ENCODE data around the gene TCF19. TPM values are rescaled to one million over a fixed set of nuclear protein-coding genes. Genes with fewer than 3 reads are reported as not detected.
A peak's percentile ranks its signal among the peaks of the same experiment; 100 is the strongest.

TCF19 gene
- total and polyA plus RNA-seq, 10 of the 15 experiments (the other 5 are each of a cell fraction or from before 2014, with no cell fraction given): 7.7 to 103 (median 53.3) TPM

DNA sequence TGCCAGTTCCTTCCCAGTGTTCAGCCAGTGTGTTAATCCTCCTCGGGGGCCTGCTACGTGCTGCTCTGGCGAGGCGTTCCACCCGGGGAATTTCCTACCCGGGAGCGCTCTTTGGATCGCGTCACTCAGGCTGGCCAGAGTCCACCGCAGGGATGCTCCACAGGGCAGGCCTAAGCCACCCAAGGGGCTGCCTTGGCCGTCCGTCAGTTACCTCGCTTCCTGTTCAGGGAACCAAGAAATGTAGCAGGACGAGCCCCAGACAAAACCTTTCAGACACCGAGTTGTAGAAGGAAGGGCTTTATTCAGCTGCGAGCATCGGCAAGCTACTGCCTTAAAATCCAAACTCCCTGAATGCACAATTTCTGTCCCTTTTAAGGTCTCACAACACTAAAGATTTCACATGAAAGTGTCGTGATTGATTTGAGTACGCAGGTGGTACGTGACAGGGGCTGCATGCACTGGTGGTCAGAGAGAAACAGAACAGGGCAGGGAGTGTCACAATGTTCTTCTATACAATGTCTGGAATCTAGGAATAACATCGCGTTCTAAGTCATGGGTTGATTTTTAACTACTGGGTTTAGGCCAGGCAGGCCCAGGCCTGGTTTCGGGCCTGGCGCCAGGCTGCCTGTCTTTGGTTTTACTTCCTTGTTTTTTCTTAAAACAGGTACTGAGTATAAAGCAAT, 27.8 kb downstream of the TCF19 start (continued):
- TF ChIP-seq, protein P1, sequence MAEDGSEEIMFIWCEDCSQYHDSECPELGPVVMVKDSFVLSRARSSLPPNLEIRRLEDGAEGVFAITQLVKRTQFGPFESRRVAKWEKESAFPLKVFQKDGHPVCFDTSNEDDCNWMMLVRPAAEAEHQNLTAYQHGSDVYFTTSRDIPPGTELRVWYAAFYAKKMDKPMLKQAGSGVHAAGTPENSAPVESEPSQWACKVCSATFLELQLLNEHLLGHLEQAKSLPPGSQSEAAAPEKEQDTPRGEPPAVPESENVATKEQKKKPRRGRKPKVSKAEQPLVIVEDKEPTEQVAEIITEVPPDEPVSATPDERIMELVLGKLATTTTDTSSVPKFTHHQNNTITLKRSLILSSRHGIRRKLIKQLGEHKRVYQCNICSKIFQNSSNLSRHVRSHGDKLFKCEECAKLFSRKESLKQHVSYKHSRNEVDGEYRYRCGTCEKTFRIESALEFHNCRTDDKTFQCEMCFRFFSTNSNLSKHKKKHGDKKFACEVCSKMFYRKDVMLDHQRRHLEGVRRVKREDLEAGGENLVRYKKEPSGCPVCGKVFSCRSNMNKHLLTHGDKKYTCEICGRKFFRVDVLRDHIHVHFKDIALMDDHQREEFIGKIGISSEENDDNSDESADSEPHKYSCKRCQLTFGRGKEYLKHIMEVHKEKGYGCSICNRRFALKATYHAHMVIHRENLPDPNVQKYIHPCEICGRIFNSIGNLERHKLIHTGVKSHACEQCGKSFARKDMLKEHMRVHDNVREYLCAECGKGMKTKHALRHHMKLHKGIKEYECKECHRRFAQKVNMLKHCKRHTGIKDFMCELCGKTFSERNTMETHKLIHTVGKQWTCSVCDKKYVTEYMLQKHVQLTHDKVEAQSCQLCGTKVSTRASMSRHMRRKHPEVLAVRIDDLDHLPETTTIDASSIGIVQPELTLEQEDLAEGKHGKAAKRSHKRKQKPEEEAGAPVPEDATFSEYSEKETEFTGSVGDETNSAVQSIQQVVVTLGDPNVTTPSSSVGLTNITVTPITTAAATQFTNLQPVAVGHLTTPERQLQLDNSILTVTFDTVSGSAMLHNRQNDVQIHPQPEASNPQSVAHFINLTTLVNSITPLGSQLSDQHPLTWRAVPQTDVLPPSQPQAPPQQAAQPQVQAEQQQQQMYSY (CRISPR knock-in tag; IDR thresholded peaks at IDR 0.05): no peak
- TF ChIP-seq ZNF622 (IDR thresholded peaks at IDR 0.05) (no peak), ASH2L (IDR thresholded peaks at IDR 0.05; ENCODE audit: borderline replicate concordance, low read depth) (no peak), SUZ12 (IDR thresholded peaks at IDR 0.05; ENCODE audit: unreplicated experiment) (no peak), MEF2B (IDR thresholded peaks at IDR 0.05; ENCODE audit: partially characterized antibody, poor library complexity, severe bottlenecking) (no peak), TAF1 (IDR thresholded peaks at IDR 0.05; ENCODE audit: borderline replicate concordance, low read depth, low read length) (no peak), POU2F2 (IDR thresholded peaks at IDR 0.05; ENCODE audit: borderline replicate concordance, low read depth, low read length) (no peak), MTA3 (IDR thresholded peaks at IDR 0.05; ENCODE audit: borderline replicate concordance, low read length) (no peak), HSF1 (IDR thresholded peaks at IDR 0.05; ENCODE audit: low read depth, low read length) (no peak), NR2C2 (IDR thresholded peaks at IDR 0.05; ENCODE audit: borderline replicate concordance, control insufficient read depth, insufficient read length, low read depth) (no peak), RELA (IDR thresholded peaks at IDR 0.05; ENCODE audit: borderline replicate concordance, partially characterized antibody) (no peak), CREB1 (IDR thresholded peaks at IDR 0.05; ENCODE audit: low read depth) (no peak), SP1 (IDR thresholded peaks at IDR 0.05; ENCODE audit: low read depth, low read length) (no peak), RBBP5 (conservative IDR thresholded peaks at IDR 0.05) (no peak)
- TF ChIP-seq, protein P2, sequence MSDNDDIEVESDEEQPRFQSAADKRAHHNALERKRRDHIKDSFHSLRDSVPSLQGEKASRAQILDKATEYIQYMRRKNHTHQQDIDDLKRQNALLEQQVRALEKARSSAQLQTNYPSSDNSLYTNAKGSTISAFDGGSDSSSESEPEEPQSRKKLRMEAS (IDR thresholded peaks at IDR 0.05; ENCODE audit: low read depth, low read length): no peak
- TF ChIP-seq, protein P3, sequence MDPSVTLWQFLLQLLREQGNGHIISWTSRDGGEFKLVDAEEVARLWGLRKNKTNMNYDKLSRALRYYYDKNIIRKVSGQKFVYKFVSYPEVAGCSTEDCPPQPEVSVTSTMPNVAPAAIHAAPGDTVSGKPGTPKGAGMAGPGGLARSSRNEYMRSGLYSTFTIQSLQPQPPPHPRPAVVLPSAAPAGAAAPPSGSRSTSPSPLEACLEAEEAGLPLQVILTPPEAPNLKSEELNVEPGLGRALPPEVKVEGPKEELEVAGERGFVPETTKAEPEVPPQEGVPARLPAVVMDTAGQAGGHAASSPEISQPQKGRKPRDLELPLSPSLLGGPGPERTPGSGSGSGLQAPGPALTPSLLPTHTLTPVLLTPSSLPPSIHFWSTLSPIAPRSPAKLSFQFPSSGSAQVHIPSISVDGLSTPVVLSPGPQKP (IDR thresholded peaks at IDR 0.05; ENCODE audit: low read depth, low read length): no peak
- TF ChIP-seq, protein P4, sequence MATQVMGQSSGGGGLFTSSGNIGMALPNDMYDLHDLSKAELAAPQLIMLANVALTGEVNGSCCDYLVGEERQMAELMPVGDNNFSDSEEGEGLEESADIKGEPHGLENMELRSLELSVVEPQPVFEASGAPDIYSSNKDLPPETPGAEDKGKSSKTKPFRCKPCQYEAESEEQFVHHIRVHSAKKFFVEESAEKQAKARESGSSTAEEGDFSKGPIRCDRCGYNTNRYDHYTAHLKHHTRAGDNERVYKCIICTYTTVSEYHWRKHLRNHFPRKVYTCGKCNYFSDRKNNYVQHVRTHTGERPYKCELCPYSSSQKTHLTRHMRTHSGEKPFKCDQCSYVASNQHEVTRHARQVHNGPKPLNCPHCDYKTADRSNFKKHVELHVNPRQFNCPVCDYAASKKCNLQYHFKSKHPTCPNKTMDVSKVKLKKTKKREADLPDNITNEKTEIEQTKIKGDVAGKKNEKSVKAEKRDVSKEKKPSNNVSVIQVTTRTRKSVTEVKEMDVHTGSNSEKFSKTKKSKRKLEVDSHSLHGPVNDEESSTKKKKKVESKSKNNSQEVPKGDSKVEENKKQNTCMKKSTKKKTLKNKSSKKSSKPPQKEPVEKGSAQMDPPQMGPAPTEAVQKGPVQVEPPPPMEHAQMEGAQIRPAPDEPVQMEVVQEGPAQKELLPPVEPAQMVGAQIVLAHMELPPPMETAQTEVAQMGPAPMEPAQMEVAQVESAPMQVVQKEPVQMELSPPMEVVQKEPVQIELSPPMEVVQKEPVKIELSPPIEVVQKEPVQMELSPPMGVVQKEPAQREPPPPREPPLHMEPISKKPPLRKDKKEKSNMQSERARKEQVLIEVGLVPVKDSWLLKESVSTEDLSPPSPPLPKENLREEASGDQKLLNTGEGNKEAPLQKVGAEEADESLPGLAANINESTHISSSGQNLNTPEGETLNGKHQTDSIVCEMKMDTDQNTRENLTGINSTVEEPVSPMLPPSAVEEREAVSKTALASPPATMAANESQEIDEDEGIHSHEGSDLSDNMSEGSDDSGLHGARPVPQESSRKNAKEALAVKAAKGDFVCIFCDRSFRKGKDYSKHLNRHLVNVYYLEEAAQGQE (IDR thresholded peaks at IDR 0.05; ENCODE audit: low read depth, low read length): no peak
- TF ChIP-seq, protein P5, sequence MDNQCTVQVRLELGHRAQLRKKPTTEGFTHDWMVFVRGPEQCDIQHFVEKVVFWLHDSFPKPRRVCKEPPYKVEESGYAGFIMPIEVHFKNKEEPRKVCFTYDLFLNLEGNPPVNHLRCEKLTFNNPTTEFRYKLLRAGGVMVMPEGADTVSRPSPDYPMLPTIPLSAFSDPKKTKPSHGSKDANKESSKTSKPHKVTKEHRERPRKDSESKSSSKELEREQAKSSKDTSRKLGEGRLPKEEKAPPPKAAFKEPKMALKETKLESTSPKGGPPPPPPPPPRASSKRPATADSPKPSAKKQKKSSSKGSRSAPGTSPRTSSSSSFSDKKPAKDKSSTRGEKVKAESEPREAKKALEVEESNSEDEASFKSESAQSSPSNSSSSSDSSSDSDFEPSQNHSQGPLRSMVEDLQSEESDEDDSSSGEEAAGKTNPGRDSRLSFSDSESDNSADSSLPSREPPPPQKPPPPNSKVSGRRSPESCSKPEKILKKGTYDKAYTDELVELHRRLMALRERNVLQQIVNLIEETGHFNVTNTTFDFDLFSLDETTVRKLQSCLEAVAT (IDR thresholded peaks at IDR 0.05): 0 out of 2 replicates have a peak, but pooled peaks have one; percentile 23

Data from GM12878 (cell line).